IPS-NIHi11 (cell line): ENCODE results near the gene BEAN1.

Experiments
- DNase-seq: peaks from one replicate; pipeline ENCODE4 v3.0.0; 2012; ENCODE audit warnings: mixed read lengths, low spot score

The BEAN1 gene

GRCh38 chr16:66427036-66427860 is at the start of gene BEAN1:
TSS of gene BEAN1 (plus strand) at chr16:66427295. CDS start at chr16:66437677, 10,382 bp downstream.
- peak; percentile 85 for DNase-seq

- DNase-seq: no peak
Observed at GRCh38 chr16:66377324-66377723, 49.8 kb upstream of the BEAN1 start.

GRCh38 chr16:66378741-66379570 is 48.1 kb upstream of the BEAN1 start:
- no peak for DNase-seq

GRCh38 chr16:66379571-66379941 is 47.5 kb upstream of the BEAN1 start:
- DNase-seq: no peak

GRCh38 chr16:66380421-66380820 is 46.7 kb upstream of the BEAN1 start:
- no peak for DNase-seq

GRCh38 chr16:66381585-66382170 is 45.4 kb upstream of the BEAN1 start:
- no peak for DNase-seq

- DNase-seq: no peak
Observed at GRCh38 chr16:66382171-66382965, 44.7 kb upstream of the BEAN1 start.

- peak; percentile 61 for DNase-seq
Observed at GRCh38 chr16:66382966-66383299, 44.2 kb upstream of the BEAN1 start.

- DNase-seq: no peak
Observed at GRCh38 chr16:66383551-66383950, 43.5 kb upstream of the BEAN1 start.

- DNase-seq: no peak
Observed at GRCh38 chr16:66385415-66385814, 41.7 kb upstream of the BEAN1 start.

GRCh38 chr16:66386629-66387622 is 40.2 kb upstream of the BEAN1 start:
- no peak for DNase-seq

GRCh38 chr16:66387817-66388332 is 39.2 kb upstream of the BEAN1 start:
- DNase-seq: no peak

- no peak for DNase-seq
Observed at GRCh38 chr16:66388350-66389139, 38.5 kb upstream of the BEAN1 start.

GRCh38 chr16:66389256-66390176 is 37.6 kb upstream of the BEAN1 start:
- no peak for DNase-seq

- DNase-seq: no peak
Observed at GRCh38 chr16:66390346-66391108, 36.6 kb upstream of the BEAN1 start.

GRCh38 chr16:66391726-66392670 is 35.1 kb upstream of the BEAN1 start:
- DNase-seq: no peak
